ENCODE measurements around the gene FLT3LG. TPM values are rescaled to one million over a fixed set of nuclear protein-coding genes. Genes with fewer than 3 reads are reported as not detected.
A peak's percentile ranks its signal among the peaks of the same experiment; 100 is the strongest.

FLT3LG gene
- polyA plus RNA-seq, 1 experiment: 7.7 TPM

- Histone ChIP-seq H3K36me3 (ENCODE audit: control insufficient read depth, insufficient read depth, low read length) (peaks cover 10% of the 10 kb centered on the region), H3K27me3 (ENCODE audit: control insufficient read depth, insufficient read depth, low read length) (no peaks in the 10 kb centered on the region), H3K4me3 (ENCODE audit: low read depth, low read length) (no peak overlapping the region)
- TF ChIP-seq, protein P1, sequence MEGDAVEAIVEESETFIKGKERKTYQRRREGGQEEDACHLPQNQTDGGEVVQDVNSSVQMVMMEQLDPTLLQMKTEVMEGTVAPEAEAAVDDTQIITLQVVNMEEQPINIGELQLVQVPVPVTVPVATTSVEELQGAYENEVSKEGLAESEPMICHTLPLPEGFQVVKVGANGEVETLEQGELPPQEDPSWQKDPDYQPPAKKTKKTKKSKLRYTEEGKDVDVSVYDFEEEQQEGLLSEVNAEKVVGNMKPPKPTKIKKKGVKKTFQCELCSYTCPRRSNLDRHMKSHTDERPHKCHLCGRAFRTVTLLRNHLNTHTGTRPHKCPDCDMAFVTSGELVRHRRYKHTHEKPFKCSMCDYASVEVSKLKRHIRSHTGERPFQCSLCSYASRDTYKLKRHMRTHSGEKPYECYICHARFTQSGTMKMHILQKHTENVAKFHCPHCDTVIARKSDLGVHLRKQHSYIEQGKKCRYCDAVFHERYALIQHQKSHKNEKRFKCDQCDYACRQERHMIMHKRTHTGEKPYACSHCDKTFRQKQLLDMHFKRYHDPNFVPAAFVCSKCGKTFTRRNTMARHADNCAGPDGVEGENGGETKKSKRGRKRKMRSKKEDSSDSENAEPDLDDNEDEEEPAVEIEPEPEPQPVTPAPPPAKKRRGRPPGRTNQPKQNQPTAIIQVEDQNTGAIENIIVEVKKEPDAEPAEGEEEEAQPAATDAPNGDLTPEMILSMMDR (IDR thresholded peaks at IDR 0.05; ENCODE audit: insufficient read depth, low read depth, low read length): no peak
- DNase-seq (ENCODE audit: low read depth): no peak
- POLR2A ChIA-PET: no interaction called here
- CTCF ChIA-PET: interaction anchor here (1.0 to 1.1 kb wide), 2 partner anchors 57 to 221 kb away, joined by 3 to 5 read pairs; no protein-coding TSS in a partner anchor
These were observed 25.6 kb upstream of the FLT3LG start for GRCh38 chr19:49448432-49448786.

DNA sequence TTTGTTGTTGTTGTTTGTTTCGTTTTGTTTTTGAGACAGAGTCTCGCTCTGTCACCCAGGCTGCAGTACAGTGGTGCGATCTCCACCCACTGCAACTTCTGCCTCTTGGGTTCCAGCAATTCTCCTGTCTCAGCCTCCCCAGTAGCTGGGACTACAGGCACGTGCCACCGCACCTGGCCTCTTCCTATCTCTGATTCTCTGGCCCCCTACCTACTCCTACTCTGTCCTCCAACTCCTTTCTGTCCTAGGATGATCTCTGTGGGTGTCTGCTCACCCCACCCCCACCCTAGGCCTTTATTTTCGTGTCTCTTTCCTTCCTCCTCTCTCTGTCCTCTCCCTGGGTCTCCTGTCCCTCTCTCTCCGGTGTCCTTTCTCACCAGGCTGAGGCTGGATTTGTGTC, 23.6 kb upstream of the FLT3LG start:
- H3K27me3 ChIP-seq (ENCODE audit: control insufficient read depth, insufficient read depth, low read length): no peaks in the 10 kb centered on the region
- peak overlapping the region; percentile 80 for H3K4me3 ChIP-seq (ENCODE audit: low read depth, low read length)
- peaks cover 10% of the 10 kb centered on the region for H3K36me3 ChIP-seq (ENCODE audit: control insufficient read depth, insufficient read depth, low read length)
- TF ChIP-seq, protein P1 (IDR thresholded peaks at IDR 0.05; ENCODE audit: insufficient read depth, low read depth, low read length): no peak
- ChIA-PET CTCF (interaction anchor here (0.6 to 2.2 kb wide), 3 partner anchors 8 to 79 kb away, joined by 3 to 7 read pairs (median 3); no protein-coding TSS in a partner anchor), POLR2A (no interaction called here)
- DNase-seq (ENCODE audit: low read depth): no peak

GRCh38 chr19:49451430-49452181, 22.4 kb upstream of the FLT3LG start, which contains the start of gene PIH1D1:
Gene PIH1D1, minus strand, starts transcription at chr19:49451814. Its CDS starts 240 bp downstream, at chr19:49451574.
- Histone ChIP-seq H3K36me3 (ENCODE audit: control insufficient read depth, insufficient read depth, low read length) (peaks cover 10% of the 10 kb centered on the region), H3K27me3 (ENCODE audit: control insufficient read depth, insufficient read depth, low read length) (no peaks in the 10 kb centered on the region), H3K4me3 (ENCODE audit: low read depth, low read length) (peak within 1 kb of the TSS; percentile 80)
- CTCF ChIA-PET: interaction anchor here (0.8 to 2.6 kb wide), 5 partner anchors 9 to 238 kb away, joined by 3 to 9 read pairs (median 4); partner anchors contain the start of gene FLT3LG
- peak; percentile 96 for DNase-seq (ENCODE audit: low read depth)
- TF ChIP-seq, protein P1 (IDR thresholded peaks at IDR 0.05; ENCODE audit: insufficient read depth, low read depth, low read length): peak; percentile 38; the same call in 1 of the 2 replicates
- POLR2A ChIA-PET: no interaction called here

GRCh38 chr19:49453013-49453756, 20.8 kb upstream of the FLT3LG start, which contains the start of gene ALDH16A1:
Gene ALDH16A1, plus strand, starts transcription at chr19:49453225. Its CDS starts 107 bp downstream, at chr19:49453332.
- peaks cover 2% of the 10 kb centered on the region; the same call in 1 of the 2 replicates for H3K36me3 ChIP-seq (ENCODE audit: control insufficient read depth, insufficient read depth, low read length)
- TF ChIP-seq, protein P1 (IDR thresholded peaks at IDR 0.05; ENCODE audit: insufficient read depth, low read depth, low read length): no peak
- ChIA-PET CTCF (interaction anchor here (0.6 to 2.6 kb wide), 5 partner anchors 9 to 78 kb away, joined by 3 to 9 read pairs (median 3); partner anchors contain the start of gene FLT3LG), POLR2A (interaction anchor here (0.6 to 1.0 kb wide), 2 partner anchors 43 to 224 kb away, joined by 3 to 4 read pairs; partner anchors contain the start of genes PRMT1 and RPS11)
- DNase-seq (ENCODE audit: low read depth): peak; percentile 80
- H3K4me3 ChIP-seq (ENCODE audit: low read depth, low read length): peak within 1 kb of the TSS; percentile 79
- no peaks in the 10 kb centered on the region for H3K27me3 ChIP-seq (ENCODE audit: control insufficient read depth, insufficient read depth, low read length)
